ENCODE data around the gene SUZ12. TPM values are rescaled to one million over a fixed set of nuclear protein-coding genes. Genes with fewer than 3 reads are reported as not detected.
A peak's percentile ranks its signal among the peaks of the same experiment; 100 is the strongest.
"Not testable (repeated sequence)": the region's sequence is repeated elsewhere in the genome, so short reads cannot be mapped to it uniquely, and the experiment has no call there.

SUZ12 gene
- total and polyA plus RNA-seq, 2 donors from 2014 or later: 10.2 to 23.5 TPM

- no peak for FAIRE-seq
Observed at GRCh38 chr17:31931756-31932155, 5.1 kb upstream of the SUZ12 start.

DNA sequence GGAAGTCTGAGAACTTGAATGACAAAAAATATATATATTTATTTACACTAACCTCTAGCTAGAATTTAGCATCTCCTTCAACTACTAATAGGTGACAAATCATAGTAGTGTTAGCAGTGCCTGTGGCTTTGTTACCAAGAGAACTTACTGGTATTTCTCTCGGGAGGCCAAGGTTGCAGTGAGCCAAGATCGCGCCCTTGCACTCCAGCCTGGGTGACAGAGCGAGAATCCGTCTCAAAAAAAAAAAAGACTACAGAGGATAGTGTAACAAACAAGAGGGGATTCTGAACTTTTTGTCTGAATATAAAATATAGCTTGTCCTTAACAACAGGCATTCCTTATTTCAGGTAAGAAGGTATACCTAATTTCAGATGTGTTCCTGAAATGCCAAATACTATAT, 1.3 kb upstream of the SUZ12 start:
- FAIRE-seq (no peak), DNase-seq (no peak)
- TF ChIP-seq, protein P1, sequence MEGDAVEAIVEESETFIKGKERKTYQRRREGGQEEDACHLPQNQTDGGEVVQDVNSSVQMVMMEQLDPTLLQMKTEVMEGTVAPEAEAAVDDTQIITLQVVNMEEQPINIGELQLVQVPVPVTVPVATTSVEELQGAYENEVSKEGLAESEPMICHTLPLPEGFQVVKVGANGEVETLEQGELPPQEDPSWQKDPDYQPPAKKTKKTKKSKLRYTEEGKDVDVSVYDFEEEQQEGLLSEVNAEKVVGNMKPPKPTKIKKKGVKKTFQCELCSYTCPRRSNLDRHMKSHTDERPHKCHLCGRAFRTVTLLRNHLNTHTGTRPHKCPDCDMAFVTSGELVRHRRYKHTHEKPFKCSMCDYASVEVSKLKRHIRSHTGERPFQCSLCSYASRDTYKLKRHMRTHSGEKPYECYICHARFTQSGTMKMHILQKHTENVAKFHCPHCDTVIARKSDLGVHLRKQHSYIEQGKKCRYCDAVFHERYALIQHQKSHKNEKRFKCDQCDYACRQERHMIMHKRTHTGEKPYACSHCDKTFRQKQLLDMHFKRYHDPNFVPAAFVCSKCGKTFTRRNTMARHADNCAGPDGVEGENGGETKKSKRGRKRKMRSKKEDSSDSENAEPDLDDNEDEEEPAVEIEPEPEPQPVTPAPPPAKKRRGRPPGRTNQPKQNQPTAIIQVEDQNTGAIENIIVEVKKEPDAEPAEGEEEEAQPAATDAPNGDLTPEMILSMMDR (IDR thresholded peaks at IDR 0.05; ENCODE audit: borderline replicate concordance, extremely low read depth, insufficient read depth): no peak
- no peaks in the 10 kb centered on the region for H3K9me3 ChIP-seq (ENCODE audit: control insufficient read depth in 2 of 3, insufficient read depth in 1 of 3, low read length in 3 of 3)
- H3K27ac ChIP-seq (ENCODE audit: low read depth in 2 of 2, low read length in 2 of 2): no peak overlapping the region
- H3K4me1 ChIP-seq (ENCODE audit: control insufficient read depth in 2 of 3, insufficient read depth in 2 of 3, low read depth in 1 of 3, low read length in 3 of 3): peaks cover 0 to 3% (median 0%) of the 10 kb centered on the region in 3 donors
- no peak overlapping the region for H3K4me3 ChIP-seq (ENCODE audit: low read length in 3 of 3)
- intact Hi-C loops (cut with DNase I): no loop called here
- no peaks in the 10 kb centered on the region for H3K27me3 ChIP-seq (ENCODE audit: control insufficient read depth, insufficient read depth, low read length)
- H3K9ac ChIP-seq (ENCODE audit: low read length in 3 of 3): no peak overlapping the region
- H3K36me3 ChIP-seq (ENCODE audit: control insufficient read depth in 2 of 3, insufficient read depth in 3 of 3, low read length in 3 of 3): no peaks in the 10 kb centered on the region

More at GRCh38 chr17:31931756-31932155, 5.1 kb upstream of the SUZ12 start:
- no peak overlapping the region for H3K27ac ChIP-seq (ENCODE audit: low read depth in 2 of 2, low read length in 2 of 2)
- no peak overlapping the region for H3K9ac ChIP-seq (ENCODE audit: low read length in 3 of 3)
- H3K27me3 ChIP-seq (ENCODE audit: control insufficient read depth, insufficient read depth, low read length): no peaks in the 10 kb centered on the region
- H3K9me3 ChIP-seq (ENCODE audit: control insufficient read depth in 2 of 3, insufficient read depth in 1 of 3, low read length in 3 of 3): no peaks in the 10 kb centered on the region
- H3K4me1 ChIP-seq (ENCODE audit: control insufficient read depth in 2 of 3, insufficient read depth in 2 of 3, low read depth in 1 of 3, low read length in 3 of 3): no peaks in the 10 kb centered on the region
- no peak overlapping the region for H3K4me3 ChIP-seq (ENCODE audit: low read length in 3 of 3)
- DNase-seq: no peak
- intact Hi-C loops (cut with DNase I): no loop called here
- TF ChIP-seq, protein P1 (IDR thresholded peaks at IDR 0.05; ENCODE audit: borderline replicate concordance, extremely low read depth, insufficient read depth): no peak
- no peaks in the 10 kb centered on the region for H3K36me3 ChIP-seq (ENCODE audit: control insufficient read depth in 2 of 3, insufficient read depth in 3 of 3, low read length in 3 of 3)

- H3K36me3 ChIP-seq (ENCODE audit: control insufficient read depth in 2 of 3, insufficient read depth in 3 of 3, low read length in 3 of 3); H3K27me3 ChIP-seq (ENCODE audit: control insufficient read depth, insufficient read depth, low read length); H3K4me1 ChIP-seq (ENCODE audit: control insufficient read depth in 2 of 3, insufficient read depth in 2 of 3, low read depth in 1 of 3, low read length in 3 of 3); FAIRE-seq; H3K27ac ChIP-seq (ENCODE audit: low read depth in 2 of 2, low read length in 2 of 2); intact Hi-C loops (cut with DNase I); H3K9me3 ChIP-seq (ENCODE audit: control insufficient read depth in 2 of 3, insufficient read depth in 1 of 3, low read length in 3 of 3): not testable (repeated sequence)
- Histone ChIP-seq H3K4me3 (ENCODE audit: low read length in 3 of 3) (peak overlapping the region; percentile 31 to 60 (median 56)), H3K9ac (ENCODE audit: low read length in 3 of 3) (peak overlapping the region in 2 of 3 donors; percentile 32 to 46)
- peak in 2 of 5 donors; percentile 10 to 15 for DNase-seq
Observed at GRCh38 chr17:31937926-31938641, 1.3 kb downstream of the SUZ12 start.

DNA sequence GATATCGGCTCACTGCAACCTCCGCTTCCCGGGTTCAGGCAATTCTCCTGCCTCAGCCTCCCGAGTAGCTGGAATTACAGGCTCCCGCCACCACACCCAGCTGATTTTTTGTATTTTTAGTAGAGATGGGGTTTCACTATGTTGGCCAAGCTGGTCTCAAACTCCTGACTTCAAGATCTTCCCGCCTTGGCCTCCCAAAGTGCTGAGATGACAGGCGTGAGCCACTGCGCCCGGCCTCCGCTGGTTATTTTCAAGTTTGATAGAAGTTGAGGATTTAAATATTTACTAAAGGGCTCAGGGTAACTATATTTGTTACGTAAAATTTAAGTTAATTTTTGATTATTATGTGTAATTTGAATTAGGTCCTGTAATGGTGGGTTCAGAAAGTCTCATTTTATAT, 5.1 kb downstream of the SUZ12 start:
- FAIRE-seq; H3K27me3 ChIP-seq (ENCODE audit: control insufficient read depth, insufficient read depth, low read length); H3K4me1 ChIP-seq (ENCODE audit: control insufficient read depth in 2 of 3, insufficient read depth in 2 of 3, low read depth in 1 of 3, low read length in 3 of 3); H3K4me3 ChIP-seq (ENCODE audit: low read length in 3 of 3); H3K9me3 ChIP-seq (ENCODE audit: control insufficient read depth in 2 of 3, insufficient read depth in 1 of 3, low read length in 3 of 3); DNase-seq; H3K9ac ChIP-seq (ENCODE audit: low read length in 3 of 3); intact Hi-C loops (cut with DNase I); H3K27ac ChIP-seq (ENCODE audit: low read depth in 2 of 2, low read length in 2 of 2); H3K36me3 ChIP-seq (ENCODE audit: control insufficient read depth in 2 of 3, insufficient read depth in 3 of 3, low read length in 3 of 3): not testable (repeated sequence)

DNA sequence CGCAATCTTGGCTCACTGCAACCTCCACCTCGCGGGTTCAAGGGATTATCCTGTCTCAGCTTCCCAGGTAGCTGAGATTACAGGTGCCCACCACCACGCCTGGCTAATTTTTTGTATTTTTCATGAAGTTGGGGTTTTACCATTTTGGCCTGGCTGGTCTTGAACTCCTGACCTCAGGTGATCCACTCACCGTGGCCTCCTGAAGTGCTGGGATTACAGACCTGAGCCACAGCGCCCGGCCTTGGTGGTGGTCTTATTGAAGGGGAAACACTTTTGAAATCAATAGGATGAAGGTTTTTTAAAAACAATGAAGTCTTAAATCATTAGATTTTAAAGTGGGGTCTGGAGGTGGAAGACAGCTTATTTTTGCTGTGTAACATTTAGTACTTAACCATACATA, 5.6 kb downstream of the SUZ12 start:
- intact Hi-C loops (cut with DNase I); H3K9me3 ChIP-seq (ENCODE audit: control insufficient read depth in 2 of 3, insufficient read depth in 1 of 3, low read length in 3 of 3); H3K9ac ChIP-seq (ENCODE audit: low read length in 3 of 3); H3K27me3 ChIP-seq (ENCODE audit: control insufficient read depth, insufficient read depth, low read length); H3K27ac ChIP-seq (ENCODE audit: low read depth in 2 of 2, low read length in 2 of 2); H3K4me1 ChIP-seq (ENCODE audit: control insufficient read depth in 2 of 3, insufficient read depth in 2 of 3, low read depth in 1 of 3, low read length in 3 of 3); FAIRE-seq; H3K4me3 ChIP-seq (ENCODE audit: low read length in 3 of 3); DNase-seq; H3K36me3 ChIP-seq (ENCODE audit: control insufficient read depth in 2 of 3, insufficient read depth in 3 of 3, low read length in 3 of 3): not testable (repeated sequence)

- H3K27ac ChIP-seq (ENCODE audit: low read depth in 2 of 2, low read length in 2 of 2); H3K9ac ChIP-seq (ENCODE audit: low read length in 3 of 3); DNase-seq; H3K4me3 ChIP-seq (ENCODE audit: low read length in 3 of 3); intact Hi-C loops (cut with DNase I); H3K4me1 ChIP-seq (ENCODE audit: control insufficient read depth in 2 of 3, insufficient read depth in 2 of 3, low read depth in 1 of 3, low read length in 3 of 3); FAIRE-seq; H3K27me3 ChIP-seq (ENCODE audit: control insufficient read depth, insufficient read depth, low read length); H3K9me3 ChIP-seq (ENCODE audit: control insufficient read depth in 2 of 3, insufficient read depth in 1 of 3, low read length in 3 of 3); H3K36me3 ChIP-seq (ENCODE audit: control insufficient read depth in 2 of 3, insufficient read depth in 3 of 3, low read length in 3 of 3): not testable (repeated sequence)
Observed at GRCh38 chr17:31951953-31952352, 15.1 kb downstream of the SUZ12 start.

- H3K4me3 ChIP-seq (ENCODE audit: low read length in 3 of 3); H3K36me3 ChIP-seq (ENCODE audit: control insufficient read depth in 2 of 3, insufficient read depth in 3 of 3, low read length in 3 of 3); H3K9me3 ChIP-seq (ENCODE audit: control insufficient read depth in 2 of 3, insufficient read depth in 1 of 3, low read length in 3 of 3); intact Hi-C loops (cut with DNase I); DNase-seq; H3K9ac ChIP-seq (ENCODE audit: low read length in 3 of 3); FAIRE-seq; H3K4me1 ChIP-seq (ENCODE audit: control insufficient read depth in 2 of 3, insufficient read depth in 2 of 3, low read depth in 1 of 3, low read length in 3 of 3); H3K27me3 ChIP-seq (ENCODE audit: control insufficient read depth, insufficient read depth, low read length); H3K27ac ChIP-seq (ENCODE audit: low read depth in 2 of 2, low read length in 2 of 2): not testable (repeated sequence)
Observed at GRCh38 chr17:31964131-31964530, 27.3 kb downstream of the SUZ12 start.
